ENCODE measurements around the gene RANBP17. TPM values are rescaled to one million over a fixed set of nuclear protein-coding genes. Genes with fewer than 3 reads are reported as not detected.

The RANBP17 gene
- total RNA-seq, 1 experiment from 2014 or later = 6.6 TPM

GRCh38 chr5:171250738-171251137 is 388.9 kb downstream of the RANBP17 start:
- in situ Hi-C loops (cut with HindIII; ENCODE audit: low pct_unique_long_range_greater_than_20kb, low sequenced_read_pairs) = no loop called here
- no peak for DNase-seq (ENCODE audit: low read depth)

- in situ Hi-C loops (cut with HindIII; ENCODE audit: low pct_unique_long_range_greater_than_20kb, low sequenced_read_pairs) = no loop called here
- no peak for DNase-seq (ENCODE audit: low read depth)
Measured at GRCh38 chr5:171251519-171251918, 389.7 kb downstream of the RANBP17 start.

GRCh38 chr5:171252674-171253073 is 390.9 kb downstream of the RANBP17 start:
- DNase-seq (ENCODE audit: low read depth) = no peak
- in situ Hi-C loops (cut with HindIII; ENCODE audit: low pct_unique_long_range_greater_than_20kb, low sequenced_read_pairs) = no loop called here

GRCh38 chr5:171258737-171259415 is 397.1 kb downstream of the RANBP17 start:
- in situ Hi-C loops (cut with HindIII; ENCODE audit: low pct_unique_long_range_greater_than_20kb, low sequenced_read_pairs) = no loop called here
- DNase-seq (ENCODE audit: low read depth) = no peak

- in situ Hi-C loops (cut with HindIII; ENCODE audit: low pct_unique_long_range_greater_than_20kb, low sequenced_read_pairs) = no loop called here
- no peak for DNase-seq (ENCODE audit: low read depth)
Measured at GRCh38 chr5:171261361-171261760, 399.5 kb downstream of the RANBP17 start.

- no peak for DNase-seq (ENCODE audit: low read depth)
- in situ Hi-C loops (cut with HindIII; ENCODE audit: low pct_unique_long_range_greater_than_20kb, low sequenced_read_pairs) = no loop called here
Measured at GRCh38 chr5:171261904-171262303, 400.1 kb downstream of the RANBP17 start.

- in situ Hi-C loops (cut with HindIII; ENCODE audit: low pct_unique_long_range_greater_than_20kb, low sequenced_read_pairs) = no loop called here
- DNase-seq (ENCODE audit: low read depth) = no peak
Measured at GRCh38 chr5:171263181-171263580, 401.4 kb downstream of the RANBP17 start.

- in situ Hi-C loops (cut with HindIII; ENCODE audit: low pct_unique_long_range_greater_than_20kb, low sequenced_read_pairs) = no loop called here
- no peak for DNase-seq (ENCODE audit: low read depth)
Measured at GRCh38 chr5:171264843-171265242, 403.0 kb downstream of the RANBP17 start.

GRCh38 chr5:171268700-171269620 is 407.1 kb downstream of the RANBP17 start:
- DNase-seq (ENCODE audit: low read depth) = peak; percentile 8
- in situ Hi-C loops (cut with HindIII; ENCODE audit: low pct_unique_long_range_greater_than_20kb, low sequenced_read_pairs) = no loop called here

- DNase-seq (ENCODE audit: low read depth) = peak; percentile 13
- in situ Hi-C loops (cut with HindIII; ENCODE audit: low pct_unique_long_range_greater_than_20kb, low sequenced_read_pairs) = no loop called here
Measured at GRCh38 chr5:171269717-171270116, 407.9 kb downstream of the RANBP17 start.

- DNase-seq (ENCODE audit: low read depth) = no peak
- in situ Hi-C loops (cut with HindIII; ENCODE audit: low pct_unique_long_range_greater_than_20kb, low sequenced_read_pairs) = no loop called here
Measured at GRCh38 chr5:171270136-171270535, 408.3 kb downstream of the RANBP17 start.

- in situ Hi-C loops (cut with HindIII; ENCODE audit: low pct_unique_long_range_greater_than_20kb, low sequenced_read_pairs) = no loop called here
- DNase-seq (ENCODE audit: low read depth) = no peak
Measured at GRCh38 chr5:171271798-171272197, 410.0 kb downstream of the RANBP17 start.

- in situ Hi-C loops (cut with HindIII; ENCODE audit: low pct_unique_long_range_greater_than_20kb, low sequenced_read_pairs) = no loop called here
- DNase-seq (ENCODE audit: low read depth) = no peak
Measured at GRCh38 chr5:171272996-171273970, 411.5 kb downstream of the RANBP17 start.

GRCh38 chr5:171275841-171276544 is 414.2 kb downstream of the RANBP17 start:
- in situ Hi-C loops (cut with HindIII; ENCODE audit: low pct_unique_long_range_greater_than_20kb, low sequenced_read_pairs) = no loop called here
- DNase-seq (ENCODE audit: low read depth) = no peak

- in situ Hi-C loops (cut with HindIII; ENCODE audit: low pct_unique_long_range_greater_than_20kb, low sequenced_read_pairs) = no loop called here
- DNase-seq (ENCODE audit: low read depth) = no peak
Measured at GRCh38 chr5:171283753-171284152, 421.9 kb downstream of the RANBP17 start.

- in situ Hi-C loops (cut with HindIII; ENCODE audit: low pct_unique_long_range_greater_than_20kb, low sequenced_read_pairs) = no loop called here
- DNase-seq (ENCODE audit: low read depth) = no peak
Measured at GRCh38 chr5:171285465-171285864, 423.6 kb downstream of the RANBP17 start.

- no peak for DNase-seq (ENCODE audit: low read depth)
- in situ Hi-C loops (cut with HindIII; ENCODE audit: low pct_unique_long_range_greater_than_20kb, low sequenced_read_pairs) = no loop called here
Measured at GRCh38 chr5:171288066-171288465, 426.2 kb downstream of the RANBP17 start.

GRCh38 chr5:171291371-171291770 is 429.6 kb downstream of the RANBP17 start:
- DNase-seq (ENCODE audit: low read depth) = no peak
- in situ Hi-C loops (cut with HindIII; ENCODE audit: low pct_unique_long_range_greater_than_20kb, low sequenced_read_pairs) = no loop called here

Measured in Caki2 (cell line).